Common myeloid progenitor, CD34-positive (primary cell): ENCODE data around the gene PTER.

Experiments
- CTCF ChIA-PET: fragments of 350-600 bp; sonication (Branson Sonifier 250); formaldehyde crosslinking; loops from one replicate; lab custom pipeline; 2021; ENCODE audit warnings: antibody characterized with exemption; lab: Charles Lee
- POLR2A ChIA-PET: fragments of 350-600 bp; sonication (Branson Sonifier 250); formaldehyde crosslinking; loops from one replicate; lab custom pipeline; 2021; ENCODE audit warnings: antibody characterized with exemption; lab: Charles Lee
- DNase-seq, 3 donors: peaks; one replicate each; pipeline versions ENCODE4 v3.0.0 to v3.0.0-alpha.2; 2013
- H3K27ac ChIP-seq, 2 experiments: 1 replicate in 1 of 2; 2 replicates in 1 of 2; pipeline ENCODE4 v1.7.0; 2013; ENCODE audit warnings: inconsistent platforms in 2 of 2, low read length in 2 of 2, mild to moderate bottlenecking in 2 of 2, low read depth in 1 of 2, moderate library complexity in 1 of 2; ENCODE audit not compliant: severe bottlenecking in 2 of 2, insufficient read depth in 1 of 2, poor library complexity in 1 of 2
- H3K27me3 ChIP-seq, 5 experiments: replicated peaks in 2 of 5; 1 replicate in 3 of 5; 2 replicates in 2 of 5; pipeline versions ENCODE4 v1.6.1 to v1.7.0; 2013; ENCODE audit warnings: low read length in 4 of 5, mild to moderate bottlenecking in 2 of 5, moderate library complexity in 2 of 5, inconsistent platforms in 1 of 5; ENCODE audit not compliant: insufficient read depth in 5 of 5, control insufficient read depth in 4 of 5
- H3K36me3 ChIP-seq, 4 experiments: 1 replicate in 2 of 4; 2 replicates in 2 of 4; pipeline versions ENCODE4 v1.6.1 to v1.7.0; 2013; ENCODE audit warnings: low read length in 3 of 4, control low read depth in 1 of 4, mild to moderate bottlenecking in 1 of 4; ENCODE audit not compliant: control insufficient read depth in 4 of 4, insufficient read depth in 4 of 4
- H3K4me1 ChIP-seq, 4 experiments: 1 replicate in 3 of 4; 2 replicates in 1 of 4; pipeline versions ENCODE4 v1.6.1 to v1.7.1; 2013; ENCODE audit warnings: low read length in 3 of 4, mild to moderate bottlenecking in 3 of 4, control low read depth in 1 of 4, inconsistent platforms in 1 of 4, moderate library complexity in 1 of 4; ENCODE audit not compliant: control insufficient read depth in 4 of 4, insufficient read depth in 4 of 4; ENCODE audit errors: control extremely low read depth in 1 of 4
- H3K4me3 ChIP-seq, 7 experiments: 1 replicate in 4 of 7; 2 replicates in 3 of 7; pipeline versions ENCODE4 v1.5.1 to v1.7.0; 2013; ENCODE audit warnings: mild to moderate bottlenecking in 7 of 7, low read length in 6 of 7, moderate library complexity in 6 of 7, inconsistent platforms in 2 of 7, low read depth in 2 of 7, control low read depth in 1 of 7; ENCODE audit not compliant: insufficient read depth in 4 of 7, control insufficient read depth in 1 of 7; ENCODE audit errors: extremely low read depth in 1 of 7
- H3K9me3 ChIP-seq, 5 experiments: 1 replicate in 4 of 5; 2 replicates in 1 of 5; pipeline versions ENCODE4 v1.6.1 to v1.7.1; 2013; ENCODE audit warnings: low read length in 4 of 5, mild to moderate bottlenecking in 2 of 5, inconsistent platforms in 1 of 5, low read depth in 1 of 5, moderate library complexity in 1 of 5; ENCODE audit not compliant: control insufficient read depth in 4 of 5, insufficient read depth in 2 of 5; ENCODE audit errors: control extremely low read depth in 1 of 5
- whole genome bisulfite sequencing: methylation state at CpG from one replicate; pipeline ENCODE4 v1.1.5; 2013; ENCODE audit not compliant: insufficient coverage; 5-methylcytosine and 5-hydroxymethylcytosine counted together

Gene PTER

DNA sequence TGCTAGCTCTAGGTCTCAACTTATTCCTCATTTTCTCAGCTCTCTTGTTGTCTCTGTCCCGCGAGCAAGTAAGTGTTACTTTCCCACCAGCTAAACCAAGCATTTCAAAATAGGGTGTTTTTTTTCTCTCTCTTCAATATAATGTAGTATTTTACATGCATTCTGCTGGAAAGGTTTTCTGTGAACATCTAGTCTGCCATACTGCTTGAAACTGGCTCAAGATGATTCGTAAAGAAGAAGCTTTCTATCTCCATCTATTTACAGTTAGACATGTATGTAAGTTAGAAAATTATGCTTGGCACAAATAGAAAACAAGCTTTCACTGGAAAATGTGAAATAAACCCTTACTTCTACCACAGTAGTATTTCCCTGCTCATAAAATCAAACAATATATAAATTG lies 53.7 kb downstream of the PTER start:
- ChIA-PET POLR2A (interaction anchor here (0.5 kb wide), 1 partner anchor 11 kb away, joined by 7 read pairs; no protein-coding TSS in a partner anchor), CTCF (interaction anchor here (1.1 to 2.3 kb wide), 3 partner anchors 11 to 29 kb away, joined by 5 to 7 read pairs (median 6); no protein-coding TSS in a partner anchor)
- Histone ChIP-seq H3K4me3 (no peak overlapping the region), H3K36me3 (peaks cover 13 to 40% (median 24%) of the 10 kb centered on the region in 4 experiments), H3K27ac (no peak overlapping the region), H3K9me3 (peaks cover 0 to 1% (median 0%) of the 10 kb centered on the region in 5 experiments), H3K27me3 (no peaks in the 10 kb centered on the region), H3K4me1 (no peaks in the 10 kb centered on the region)
- no peak for DNase-seq
- no CpG with 5 or more reads among the region's 3 CpGs for WGBS

DNA sequence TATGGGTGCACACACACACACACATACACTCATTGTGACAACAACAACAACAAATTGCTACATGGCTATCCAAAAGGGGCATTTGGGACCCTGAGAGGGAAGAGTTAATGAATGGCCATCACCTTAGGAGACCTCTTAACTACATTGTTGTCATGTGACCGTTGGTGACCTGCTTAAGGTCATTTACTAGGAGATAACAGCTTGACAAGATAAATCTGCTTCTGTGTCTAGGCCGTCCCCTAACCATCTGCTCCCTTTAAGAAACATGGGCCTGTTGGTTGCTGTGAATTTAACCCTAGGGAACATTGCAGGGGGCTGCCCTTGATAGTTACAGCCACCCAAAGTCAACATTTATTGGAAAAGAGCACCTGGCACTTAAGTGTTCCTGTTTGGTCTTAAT lies 55.1 kb downstream of the PTER start:
- no peak overlapping the region for H3K27ac ChIP-seq
- no peak for DNase-seq
- WGBS, result 86% methylated on average over 1 of the region's 2 CpGs
- H3K4me1 ChIP-seq, result peaks cover 0 to 4% (median 0%) of the 10 kb centered on the region in 4 experiments
- peaks cover 0 to 1% (median 0%) of the 10 kb centered on the region in 5 experiments for H3K9me3 ChIP-seq
- CTCF ChIA-PET, result no interaction called here
- peaks cover 8 to 39% (median 16%) of the 10 kb centered on the region in 4 experiments for H3K36me3 ChIP-seq
- POLR2A ChIA-PET, result no interaction called here
- H3K27me3 ChIP-seq, result no peaks in the 10 kb centered on the region
- no peak overlapping the region for H3K4me3 ChIP-seq

DNA sequence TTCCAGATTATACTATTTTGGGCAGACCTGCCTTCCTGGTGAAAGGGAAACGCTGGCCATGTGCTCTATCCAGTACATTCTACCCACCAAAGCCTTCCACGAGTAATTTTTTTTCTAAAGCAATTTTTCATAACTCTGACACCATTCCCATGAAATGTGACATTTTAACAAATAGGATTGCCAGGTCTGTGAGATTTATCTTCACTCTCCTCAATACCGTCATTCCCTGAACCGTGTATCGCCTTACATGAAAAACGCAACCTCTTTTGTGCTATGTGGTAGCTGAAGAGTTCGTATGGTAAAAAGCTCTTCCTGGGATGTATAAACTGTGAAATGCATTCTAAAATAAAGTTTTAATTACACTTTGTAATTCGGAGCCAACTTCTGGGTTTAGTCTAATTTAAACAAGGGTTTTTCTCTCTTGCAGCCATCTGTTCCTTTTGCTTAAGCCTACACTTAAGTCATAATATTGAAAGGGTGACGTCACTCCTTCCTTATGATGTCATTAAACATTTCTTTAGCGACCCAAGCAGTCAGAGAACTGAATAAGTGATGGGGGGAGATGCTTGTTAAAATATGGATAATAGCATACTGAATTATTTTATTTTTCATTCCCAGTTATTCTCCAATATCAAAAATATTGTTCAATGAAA lies 57.2 kb downstream of the PTER start:
- no peak for DNase-seq
- WGBS, result 100% methylated on average over 1 of the region's 10 CpGs
- H3K4me1 ChIP-seq, result peaks cover 0 to 20% (median 4%) of the 10 kb centered on the region in 4 experiments
- POLR2A ChIA-PET, result no interaction called here
- no peak overlapping the region for H3K27ac ChIP-seq
- H3K9me3 ChIP-seq, result no peaks in the 10 kb centered on the region
- H3K4me3 ChIP-seq, result no peak overlapping the region
- peaks cover 4 to 32% (median 7%) of the 10 kb centered on the region in 4 experiments for H3K36me3 ChIP-seq
- H3K27me3 ChIP-seq, result no peaks in the 10 kb centered on the region
- CTCF ChIA-PET, result no interaction called here

DNA sequence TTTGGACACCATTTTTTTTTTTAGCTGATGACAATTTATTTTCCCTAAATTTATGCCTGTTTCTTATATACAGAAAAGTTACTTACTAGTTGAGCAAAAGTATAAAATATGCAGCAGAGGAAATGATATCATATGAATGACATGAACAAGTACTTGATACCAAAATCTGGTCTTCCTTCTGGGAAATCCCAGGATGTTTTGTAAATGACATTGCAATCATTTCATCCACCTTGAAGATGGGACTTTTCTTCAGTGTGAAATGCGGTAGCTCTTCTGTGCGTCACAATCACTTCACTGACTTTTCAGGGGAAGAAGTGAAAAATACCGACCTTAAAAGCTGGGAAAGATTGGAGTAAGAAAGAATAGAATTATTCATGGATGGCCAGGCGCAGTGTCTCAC lies 61.1 kb downstream of the PTER start:
- Histone ChIP-seq H3K9me3 (no peaks in the 10 kb centered on the region), H3K4me3 (no peak overlapping the region), H3K36me3 (peaks cover 0 to 9% (median 3%) of the 10 kb centered on the region in 4 experiments), H3K27me3 (no peaks in the 10 kb centered on the region), H3K4me1 (peaks cover 0 to 25% (median 4%) of the 10 kb centered on the region in 4 experiments), H3K27ac (peak overlapping the region in 1 of 2 experiments; percentile 67)
- POLR2A ChIA-PET, result no interaction called here
- WGBS, result 83% methylated on average over 2 of the region's 4 CpGs
- CTCF ChIA-PET, result interaction anchor here (1.3 to 1.7 kb wide), 2 partner anchors 19 to 21 kb away, joined by 3 to 4 read pairs; no protein-coding TSS in a partner anchor
- no peak for DNase-seq

DNA sequence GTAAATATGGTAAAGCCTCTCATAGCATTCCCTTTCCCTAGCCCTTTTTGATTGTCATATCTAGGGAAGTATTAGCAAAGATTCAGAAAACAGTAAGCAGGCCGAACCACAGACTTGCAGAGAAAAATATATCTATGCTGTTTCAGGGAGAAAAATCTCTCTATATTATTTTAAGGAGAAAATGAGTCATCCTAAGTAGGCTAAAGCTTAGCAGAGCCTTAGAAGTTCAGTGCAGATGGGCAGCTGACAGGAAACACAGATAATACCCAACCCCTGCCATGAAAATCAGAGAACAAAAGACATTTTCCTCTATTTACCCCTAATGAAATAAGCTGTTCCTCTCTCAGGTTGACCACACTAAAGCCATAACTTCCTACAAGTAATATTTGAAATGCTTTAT lies 68.4 kb downstream of the PTER start:
- Histone ChIP-seq H3K36me3 (peaks cover 4 to 29% (median 6%) of the 10 kb centered on the region in 4 experiments), H3K27ac (no peak overlapping the region), H3K27me3 (no peaks in the 10 kb centered on the region), H3K9me3 (no peaks in the 10 kb centered on the region), H3K4me3 (no peak overlapping the region), H3K4me1 (peaks cover 0 to 1% (median 0%) of the 10 kb centered on the region in 4 experiments)
- WGBS, result no CpG with 5 or more reads among the region's 1 CpG
- ChIA-PET CTCF (no interaction called here), POLR2A (no interaction called here)
- no peak for DNase-seq

DNA sequence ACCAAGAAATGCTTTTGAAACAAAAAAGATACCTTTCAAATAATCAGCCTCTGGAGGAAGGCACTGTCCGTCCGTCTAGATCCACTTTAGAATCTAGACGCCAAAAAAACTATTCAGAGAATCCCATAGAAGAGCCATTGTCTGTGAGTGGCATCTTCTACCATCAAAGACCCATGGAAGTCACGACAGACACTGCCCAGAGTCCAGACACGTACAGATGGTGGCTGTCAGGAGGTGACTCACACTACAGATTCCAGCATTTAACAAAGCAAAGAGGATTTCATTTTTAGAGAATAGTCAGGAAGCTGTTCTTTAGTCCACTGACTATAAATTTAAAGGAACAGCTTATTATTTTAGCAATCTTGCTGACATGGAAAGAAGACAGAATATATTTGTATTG lies 73.2 kb downstream of the PTER start:
- H3K9me3 ChIP-seq, result no peaks in the 10 kb centered on the region
- H3K27ac ChIP-seq, result no peak overlapping the region
- no peaks in the 10 kb centered on the region for H3K27me3 ChIP-seq
- ChIA-PET POLR2A (no interaction called here), CTCF (no interaction called here)
- no peak overlapping the region for H3K4me3 ChIP-seq
- WGBS, result 94% methylated on average over 3 of the region's 5 CpGs
- no peak for DNase-seq
- H3K4me1 ChIP-seq, result no peaks in the 10 kb centered on the region
- peaks cover 4 to 30% (median 8%) of the 10 kb centered on the region in 4 experiments for H3K36me3 ChIP-seq

DNA sequence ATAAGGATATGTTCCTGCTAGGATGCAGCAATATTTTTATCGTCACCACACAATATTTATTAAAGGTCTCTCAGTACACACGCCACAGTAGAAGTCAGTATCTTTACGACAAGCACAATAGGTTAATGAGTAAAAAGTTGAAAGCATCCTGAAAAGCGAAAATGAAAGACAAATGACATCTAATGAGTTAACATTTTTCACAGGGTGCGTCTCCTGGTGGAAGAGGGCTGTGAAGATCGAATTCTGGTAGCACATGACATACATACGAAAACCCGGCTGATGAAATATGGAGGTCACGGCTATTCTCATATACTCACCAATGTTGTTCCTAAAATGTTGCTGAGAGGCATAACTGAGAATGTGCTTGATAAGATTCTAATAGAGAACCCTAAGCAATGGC lies 74.0 kb downstream of the PTER start:
- Histone ChIP-seq H3K4me3 (no peak overlapping the region), H3K27ac (no peak overlapping the region), H3K4me1 (no peaks in the 10 kb centered on the region), H3K36me3 (peaks cover 4 to 23% (median 7%) of the 10 kb centered on the region in 4 experiments), H3K9me3 (no peaks in the 10 kb centered on the region), H3K27me3 (no peaks in the 10 kb centered on the region)
- ChIA-PET CTCF (no interaction called here), POLR2A (no interaction called here)
- no peak for DNase-seq
- WGBS, result 80% methylated on average over 2 of the region's 9 CpGs
